ENCODE measurements around the gene DNAAF8. TPM values are rescaled to one million over a fixed set of nuclear protein-coding genes. Genes with fewer than 3 reads are reported as not detected.
A peak's percentile ranks its signal among the peaks of the same experiment; 100 is the strongest.

The DNAAF8 gene
- total RNA-seq, 1 experiment from 2014 or later: 1.2 TPM

DNA sequence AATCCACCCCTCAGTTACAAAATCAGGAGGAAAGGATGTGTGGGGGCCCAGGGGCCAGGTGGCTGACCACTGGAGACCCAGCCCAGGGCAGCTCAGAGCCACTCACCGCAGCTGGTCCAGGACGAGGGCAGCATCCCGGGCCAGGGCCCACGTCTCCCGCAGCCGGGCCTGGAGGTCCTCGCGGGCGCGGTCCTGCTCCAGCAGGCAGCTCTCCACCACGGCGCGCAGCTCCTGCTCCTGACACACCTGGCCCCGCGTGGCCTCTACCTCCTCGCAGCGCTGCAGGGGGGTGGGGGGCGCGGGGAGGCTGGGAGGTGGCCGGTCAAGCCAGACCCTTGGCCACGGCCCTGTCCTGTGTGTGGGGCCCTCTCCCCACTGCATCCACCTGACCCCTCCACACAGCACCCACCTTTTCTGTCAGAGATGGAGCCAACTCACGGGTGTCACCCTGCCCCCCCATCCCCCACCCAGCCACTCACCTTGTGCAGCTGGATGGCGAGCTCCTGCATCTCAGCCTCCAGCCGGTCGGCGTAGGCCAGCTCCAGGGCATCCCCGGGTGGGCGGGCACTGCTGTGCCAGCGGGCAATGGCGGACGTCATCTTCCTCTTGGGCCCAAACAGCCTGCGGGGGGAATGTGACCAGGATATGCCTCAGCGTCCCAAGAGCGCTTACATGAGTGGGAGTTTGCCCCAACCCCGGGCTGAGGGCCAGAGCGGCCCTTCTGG, 35.9 kb upstream of the DNAAF8 start:
- Histone ChIP-seq H3F3A (ENCODE audit: low read length, unreplicated experiment) (no peaks in the 10 kb centered on the region), H3K9ac (ENCODE audit: low read length) (no peak overlapping the region), H3K4me1 (ENCODE audit: insufficient read depth, low read length) (no peaks in the 10 kb centered on the region), H3K79me2 (ENCODE audit: low read length) (0 out of 2 replicates have a peak, but pooled peaks cover 3% of the 10 kb centered on the region), H3K27ac (ENCODE audit: low read length) (no peak overlapping the region), H3K9me3 (ENCODE audit: low read length) (no peaks in the 10 kb centered on the region), H3K4me3 (ENCODE audit: low read length) (no peak overlapping the region), H3K27me3 (ENCODE audit: low read length) (no peaks in the 10 kb centered on the region), H2AFZ (ENCODE audit: low read length) (no peak overlapping the region), H3K4me2 (ENCODE audit: low read length) (no peak overlapping the region), H3K9me2 (replicated peaks; ENCODE audit: low read length) (no peaks in the 10 kb centered on the region), H4K20me1 (ENCODE audit: low read length) (no peaks in the 10 kb centered on the region), H3K36me3 (ENCODE audit: low read depth, low read length) (no peaks in the 10 kb centered on the region; the same call in 1 of the 2 replicates)
- intact Hi-C loops (cut with micrococcal nuclease): no loop called here
- TF ChIP-seq EZH2 (IDR thresholded peaks at IDR 0.05; ENCODE audit: low read length, unreplicated experiment) (no peak), EZH2phosphoT487 (IDR thresholded peaks at IDR 0.05; ENCODE audit: borderline replicate concordance, low read length) (no peak)
- TF ChIP-seq, protein P1, sequence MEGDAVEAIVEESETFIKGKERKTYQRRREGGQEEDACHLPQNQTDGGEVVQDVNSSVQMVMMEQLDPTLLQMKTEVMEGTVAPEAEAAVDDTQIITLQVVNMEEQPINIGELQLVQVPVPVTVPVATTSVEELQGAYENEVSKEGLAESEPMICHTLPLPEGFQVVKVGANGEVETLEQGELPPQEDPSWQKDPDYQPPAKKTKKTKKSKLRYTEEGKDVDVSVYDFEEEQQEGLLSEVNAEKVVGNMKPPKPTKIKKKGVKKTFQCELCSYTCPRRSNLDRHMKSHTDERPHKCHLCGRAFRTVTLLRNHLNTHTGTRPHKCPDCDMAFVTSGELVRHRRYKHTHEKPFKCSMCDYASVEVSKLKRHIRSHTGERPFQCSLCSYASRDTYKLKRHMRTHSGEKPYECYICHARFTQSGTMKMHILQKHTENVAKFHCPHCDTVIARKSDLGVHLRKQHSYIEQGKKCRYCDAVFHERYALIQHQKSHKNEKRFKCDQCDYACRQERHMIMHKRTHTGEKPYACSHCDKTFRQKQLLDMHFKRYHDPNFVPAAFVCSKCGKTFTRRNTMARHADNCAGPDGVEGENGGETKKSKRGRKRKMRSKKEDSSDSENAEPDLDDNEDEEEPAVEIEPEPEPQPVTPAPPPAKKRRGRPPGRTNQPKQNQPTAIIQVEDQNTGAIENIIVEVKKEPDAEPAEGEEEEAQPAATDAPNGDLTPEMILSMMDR (conservative IDR thresholded peaks at IDR 0.05; ENCODE audit: low read depth, low read length): no peak
- ATAC-seq: no peak
- ChIA-PET CTCF (no interaction called here), POLR2A (ENCODE audit: unreplicated experiment) (no interaction called here)
- no TSS peak for BruUV-seq (replicated peaks)
- DNase-seq: no peak

GRCh38 chr16:4699046-4699556, 35.2 kb upstream of the DNAAF8 start:
- Histone ChIP-seq H3K4me2 (ENCODE audit: low read length) (no peak overlapping the region), H3K4me3 (ENCODE audit: low read length) (no peak overlapping the region), H3K9ac (ENCODE audit: low read length) (no peak overlapping the region), H4K20me1 (ENCODE audit: low read length) (no peaks in the 10 kb centered on the region), H3K79me2 (ENCODE audit: low read length) (no peaks in the 10 kb centered on the region), H3K27me3 (ENCODE audit: low read length) (no peaks in the 10 kb centered on the region), H3K27ac (ENCODE audit: low read length) (no peak overlapping the region), H3K9me3 (ENCODE audit: low read length) (no peaks in the 10 kb centered on the region), H2AFZ (ENCODE audit: low read length) (no peak overlapping the region), H3K4me1 (ENCODE audit: insufficient read depth, low read length) (no peaks in the 10 kb centered on the region), H3K36me3 (ENCODE audit: low read depth, low read length) (no peaks in the 10 kb centered on the region; the same call in 1 of the 2 replicates), H3K9me2 (replicated peaks; ENCODE audit: low read length) (no peaks in the 10 kb centered on the region), H3F3A (ENCODE audit: low read length, unreplicated experiment) (no peaks in the 10 kb centered on the region)
- intact Hi-C loops (cut with micrococcal nuclease): no loop called here
- CTCF ChIA-PET: no interaction called here
- POLR2A ChIA-PET (ENCODE audit: unreplicated experiment): no interaction called here
- BruUV-seq (replicated peaks): no TSS peak
- ATAC-seq (no peak), DNase-seq (no peak)
- TF ChIP-seq EZH2phosphoT487 (IDR thresholded peaks at IDR 0.05; ENCODE audit: borderline replicate concordance, low read length): no peak
- TF ChIP-seq EZH2 (IDR thresholded peaks at IDR 0.05; ENCODE audit: low read length, unreplicated experiment): no peak
- TF ChIP-seq, protein P1 (conservative IDR thresholded peaks at IDR 0.05; ENCODE audit: low read depth, low read length): no peak

DNA sequence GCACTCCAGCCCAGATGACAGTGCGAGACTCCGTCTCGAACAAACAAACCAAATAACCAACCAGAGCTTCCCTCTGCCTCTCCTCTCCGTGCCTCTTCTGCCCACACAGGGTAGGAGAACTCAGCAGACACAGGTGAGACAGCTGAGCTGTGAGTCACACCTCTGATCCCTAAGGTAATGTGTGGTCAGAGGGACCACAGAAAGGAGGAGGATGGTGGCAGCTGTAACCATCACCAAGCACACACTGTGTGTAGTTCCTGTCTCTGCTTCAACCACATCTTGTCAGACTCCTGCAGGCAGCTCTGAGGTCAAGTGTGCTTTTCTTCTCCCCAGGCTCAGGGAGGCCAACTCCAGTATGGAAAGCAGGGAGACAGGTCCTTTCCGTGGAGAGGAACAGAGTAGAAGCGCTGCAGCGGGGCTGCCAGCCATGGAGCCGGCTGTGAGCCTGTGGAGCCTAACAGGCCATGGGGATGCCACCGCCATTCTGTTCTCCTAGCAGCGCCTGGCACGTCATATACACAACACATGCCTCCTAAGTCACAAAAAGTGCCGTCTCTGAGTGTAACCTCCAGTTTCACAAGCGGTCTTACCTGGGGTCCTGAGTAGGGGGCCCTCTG, 33.8 kb upstream of the DNAAF8 start:
- Histone ChIP-seq H3K4me1 (ENCODE audit: insufficient read depth, low read length) (no peaks in the 10 kb centered on the region), H2AFZ (ENCODE audit: low read length) (no peak overlapping the region), H3K4me3 (ENCODE audit: low read length) (no peak overlapping the region), H3K79me2 (ENCODE audit: low read length) (no peaks in the 10 kb centered on the region), H3K9me2 (replicated peaks; ENCODE audit: low read length) (no peaks in the 10 kb centered on the region), H3K4me2 (ENCODE audit: low read length) (no peak overlapping the region), H3K27ac (ENCODE audit: low read length) (no peak overlapping the region), H4K20me1 (ENCODE audit: low read length) (no peaks in the 10 kb centered on the region), H3K9ac (ENCODE audit: low read length) (no peak overlapping the region), H3K36me3 (ENCODE audit: low read depth, low read length) (no peaks in the 10 kb centered on the region; the same call in 1 of the 2 replicates), H3K9me3 (ENCODE audit: low read length) (no peaks in the 10 kb centered on the region), H3F3A (ENCODE audit: low read length, unreplicated experiment) (no peaks in the 10 kb centered on the region), H3K27me3 (ENCODE audit: low read length) (no peaks in the 10 kb centered on the region)
- CTCF ChIA-PET: no interaction called here
- DNase-seq: no peak
- intact Hi-C loops (cut with micrococcal nuclease): no loop called here
- BruUV-seq (replicated peaks): no TSS peak
- TF ChIP-seq EZH2phosphoT487 (IDR thresholded peaks at IDR 0.05; ENCODE audit: borderline replicate concordance, low read length) (no peak), EZH2 (IDR thresholded peaks at IDR 0.05; ENCODE audit: low read length, unreplicated experiment) (no peak)
- TF ChIP-seq, protein P1 (conservative IDR thresholded peaks at IDR 0.05; ENCODE audit: low read depth, low read length): no peak
- ATAC-seq: peak; percentile 39; the same call in 1 of the 2 replicates
- POLR2A ChIA-PET (ENCODE audit: unreplicated experiment): no interaction called here
